Ovary (tissue), 9 donors: ENCODE data around the gene GALNT10. TPM values are rescaled to one million over a fixed set of nuclear protein-coding genes. Genes with fewer than 3 reads are reported as not detected.

Experiments
- DNase-seq, 5 donors: peaks; one replicate each; pipeline ENCODE4 v3.0.0-alpha.2; 2019 to 2020
- H3K27ac ChIP-seq, 2 donors: fragments of 200-600 bp; one replicate each; pipeline versions ENCODE4 v1.5.1 to v1.8.0; 2019 to 2022
- H3K27me3 ChIP-seq: fragments of 200-600 bp; one replicate; pipeline ENCODE4 v1.8.0; 2022
- H3K36me3 ChIP-seq: fragments of 200-600 bp; sonication (generic); one replicate; pipeline ENCODE4 v1.5.1; 2019
- H3K4me1 ChIP-seq: one replicate; pipeline ENCODE4 v1.8.1; 2013; ENCODE audit warnings: mild to moderate bottlenecking, moderate library complexity; ENCODE audit not compliant: insufficient read depth
- H3K4me3 ChIP-seq: fragments of 200-600 bp; sonication (generic); one replicate; pipeline ENCODE4 v1.5.1; 2017
- H3K9me3 ChIP-seq, 2 donors: fragments of 200-600 bp in 1 of 2; sonication (generic) in 1 of 2; one replicate each; pipeline versions ENCODE4 v1.5.1 to v1.8.1; 2013 to 2019; ENCODE audit warnings: mild to moderate bottlenecking in 1 of 2, moderate library complexity in 1 of 2
- CTCF ChIP-seq, 3 donors: fragments of 450-650 bp in 2 of 3; fragments of 200-600 bp in 1 of 3; IDR thresholded peaks; one replicate each; pipeline versions ENCODE4 v1.5.1 to v1.8.0; 2016 to 2022; ENCODE audit warnings: antibody characterized with exemption in 3 of 3, mild to moderate bottlenecking in 1 of 3
- EP300 ChIP-seq: sonication (generic); formaldehyde crosslinking; IDR thresholded peaks from one replicate; pipeline ENCODE4 v1.6.1; 2017; ENCODE audit warnings: antibody characterized with exemption
- POLR2A ChIP-seq: fragments of 450-650 bp; IDR thresholded peaks from one replicate; pipeline ENCODE4 v1.6.1; 2017; ENCODE audit warnings: antibody characterized with exemption, mild to moderate bottlenecking, moderate library complexity
- WGBS, 3 donors: extraction: QIAGEN DNeasy Blood & Tissue Kit in 1 of 3; methylation state at CpG; one replicate each; pipeline versions ENCODE4 v1.1.5 to v1.1.7; 2013 to 2017; 5-methylcytosine and 5-hydroxymethylcytosine counted together
- intact Hi-C, 4 donors: fragments of 100-400 bp; cut with DNase I; formaldehyde crosslinking; loops; one replicate each; pipeline versions ENCODE4 v1.11.0 to v1.15.1; 2022 to 2023
- polyA plus RNA-seq, 2 donors: library from polyadenylated mRNA; stranded (reverse); fragments of 200-250 nt in 1 of 2; fragments of 350-450 nt in 1 of 2; fragmentation: Illumina TruSeq in 1 of 2; extraction: RNeasy Lipid Tissue Mini Kit (QIAGEN cat#74804) in 1 of 2; gene quantifications; one replicate each; pipeline ENCODE4 v1.2.3, GENCODE V29; 2013 to 2014
- total RNA-seq, 7 donors: library from RNA; depleted of rRNA in 2 of 7; stranded (reverse); fragments of >200 nt in 2 of 7; fragmentation: NEBNext Ultra II Directional in 3 of 7; extraction: Animal tissue kit (Norgen Biotek cat#: 25700) in 3 of 7; gene quantifications; one replicate each; pipeline versions ENCODE4 v1.1.0 to v1.2.4, GENCODE V29; 2016 to 2023
- donor health status: DM: no; HTN: no; CAD: no; lungs with moderate emphysema.
- donor health status: DM: no; HTN: no; CAD: no.
- donor health status: Bipolar disorder and iron deficiency.
- donor health status: DM: yes; HTN: yes; CAD: no.
- donor health status: DM: no; HTN: no; CAD: no.
- donor health status: DM: yes; HTN: yes; CAD: no.

Gene GALNT10
- total and polyA plus RNA-seq, 9 donors, result 34.5 to 206 (median 88.7) TPM

DNA sequence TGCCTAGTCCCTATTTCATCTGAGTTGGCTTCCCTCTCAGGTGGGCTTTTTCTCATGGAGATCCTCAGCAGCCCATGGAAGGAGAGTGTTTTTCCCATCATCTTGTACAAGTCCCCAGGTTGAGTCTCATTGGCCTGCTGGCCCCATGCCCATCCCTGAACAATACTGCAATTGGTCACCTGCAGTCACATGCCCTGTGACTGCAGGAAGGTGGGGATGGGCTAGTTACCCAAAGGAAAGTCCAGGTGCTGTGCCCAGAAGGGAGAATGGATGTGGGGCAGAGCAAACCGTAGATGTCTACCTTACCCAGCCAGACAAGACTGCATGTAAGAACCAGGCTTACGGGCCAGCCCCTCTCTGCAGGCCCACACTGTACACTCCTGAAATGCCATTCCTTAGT lies 201.3 kb downstream of the GALNT10 start:
- 98 to 100% (median 100%) methylated on average over 2 of the region's 2 CpGs for WGBS, 3 donors
- H3K36me3 ChIP-seq, result no peaks in the 10 kb centered on the region
- H3K4me3 ChIP-seq, result no peak overlapping the region
- no peaks in the 10 kb centered on the region for H3K9me3 ChIP-seq
- intact Hi-C loops, result loop anchor here in 1 of 4 donors (10.0 kb wide), 1 partner anchor 117 kb away; no protein-coding TSS in a partner anchor
- no peak overlapping the region for H3K27ac ChIP-seq
- H3K27me3 ChIP-seq, result no peaks in the 10 kb centered on the region
- DNase-seq, result no peak
- H3K4me1 ChIP-seq, result peaks cover 12% of the 10 kb centered on the region
- TF ChIP-seq POLR2A (no peak), CTCF (IDR thresholded peaks at IDR 0.05) (no peak), EP300 (no peak)

DNA sequence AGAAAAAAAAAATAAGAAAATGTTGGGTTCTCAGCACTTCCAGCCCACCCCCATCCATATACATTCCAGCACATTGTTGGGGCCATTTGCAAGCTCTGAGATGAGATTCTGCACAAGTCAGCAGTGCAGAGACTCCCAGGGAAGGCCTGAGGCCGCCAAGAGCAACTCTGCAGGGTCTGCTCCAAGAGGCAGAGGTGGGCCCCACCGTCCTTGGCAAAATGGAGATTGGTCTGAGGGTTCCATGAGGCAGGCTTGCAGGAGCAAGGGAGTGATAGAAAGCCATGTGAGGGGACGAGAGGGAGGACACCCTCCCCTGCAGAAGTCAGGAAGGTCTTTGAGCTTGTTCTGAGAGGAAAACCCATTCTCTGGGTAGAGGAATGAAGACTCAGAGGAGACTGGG lies 203.3 kb downstream of the GALNT10 start:
- H3K4me1 ChIP-seq, result peaks cover 9% of the 10 kb centered on the region
- no peaks in the 10 kb centered on the region for H3K9me3 ChIP-seq
- no peaks in the 10 kb centered on the region for H3K27me3 ChIP-seq
- intact Hi-C loops, result loop anchor here in 1 of 4 donors (10.0 kb wide), 1 partner anchor 119 kb away; no protein-coding TSS in a partner anchor
- no peak for DNase-seq
- WGBS, 3 donors, result 84 to 91% (median 85%) methylated on average over 3 of the region's 3 CpGs
- H3K4me3 ChIP-seq, result no peak overlapping the region
- TF ChIP-seq EP300 (no peak), POLR2A (no peak), CTCF (IDR thresholded peaks at IDR 0.05) (no peak)
- H3K27ac ChIP-seq, result no peak overlapping the region
- H3K36me3 ChIP-seq, result no peaks in the 10 kb centered on the region

- no peak for TF ChIP-seq POLR2A
- TF ChIP-seq EP300, result no peak
- no peak for TF ChIP-seq CTCF (IDR thresholded peaks at IDR 0.05)
- 73 to 78% (median 74%) methylated on average over 5 of the region's 5 CpGs for WGBS, 3 donors
- H3K36me3 ChIP-seq, result no peaks in the 10 kb centered on the region
- peaks cover 7% of the 10 kb centered on the region for H3K4me1 ChIP-seq
- intact Hi-C loops, result loop anchor here in 1 of 4 donors (10.0 kb wide), 1 partner anchor 120 kb away; no protein-coding TSS in a partner anchor
- no peak overlapping the region for H3K4me3 ChIP-seq
- H3K27me3 ChIP-seq, result no peaks in the 10 kb centered on the region
- H3K9me3 ChIP-seq, result no peaks in the 10 kb centered on the region
- no peak for DNase-seq
- H3K27ac ChIP-seq, result no peak overlapping the region
Observed at GRCh38 chr5:154394307-154394706, 203.8 kb downstream of the GALNT10 start.

DNA sequence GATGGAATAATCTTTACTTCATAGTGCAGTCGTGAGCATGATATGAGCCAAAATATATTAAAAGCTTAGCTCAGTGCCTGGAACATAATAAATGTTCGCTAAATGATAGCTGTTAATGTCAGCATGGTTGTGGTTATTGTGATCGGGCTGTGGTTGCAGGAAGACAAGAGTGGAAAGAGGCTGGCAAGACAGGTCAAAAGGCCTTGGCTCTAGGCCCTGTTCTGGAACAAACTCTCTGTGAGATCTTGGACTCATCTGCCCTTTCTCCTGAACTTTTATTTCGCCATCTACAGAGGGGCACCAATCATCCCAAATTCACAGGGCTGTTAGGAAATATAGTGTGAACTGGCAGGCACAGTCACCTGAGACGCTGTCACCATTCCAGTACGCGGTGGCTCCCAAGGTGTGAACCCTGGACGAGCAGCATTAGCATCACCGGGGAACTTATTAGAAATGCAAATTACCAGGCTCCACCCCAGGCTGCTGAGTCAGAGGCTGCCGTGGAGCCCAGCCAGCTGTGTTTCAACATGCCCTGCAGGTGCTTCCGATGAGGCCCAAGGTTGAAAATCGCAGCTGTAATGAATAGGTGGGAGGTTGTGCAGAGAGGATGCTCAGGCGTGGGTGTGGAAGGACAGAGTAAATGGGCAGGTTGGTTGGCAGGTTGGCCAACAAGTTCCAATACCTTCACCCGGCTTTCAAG lies 205.0 kb downstream of the GALNT10 start:
- no peaks in the 10 kb centered on the region for H3K9me3 ChIP-seq
- no peak overlapping the region for H3K4me3 ChIP-seq
- TF ChIP-seq EP300 (no peak), POLR2A (no peak), CTCF (IDR thresholded peaks at IDR 0.05) (no peak)
- intact Hi-C loops, result loop anchor here in 1 of 4 donors (10.0 kb wide), 1 partner anchor 121 kb away; no protein-coding TSS in a partner anchor
- no peak for DNase-seq
- H3K4me1 ChIP-seq, result peaks cover 6% of the 10 kb centered on the region
- 75 to 79% (median 76%) methylated on average over 14 of the region's 14 CpGs for WGBS, 3 donors
- H3K27me3 ChIP-seq, result no peaks in the 10 kb centered on the region
- H3K36me3 ChIP-seq, result no peaks in the 10 kb centered on the region
- H3K27ac ChIP-seq, result no peak overlapping the region
